HG03342 (cell line): ENCODE results near the gene HLA-DMB.

ENCODE experiments used
- ATAC-seq: cut with Tn5 transposase; IDR thresholded peaks from one replicate; pipeline ENCODE4 v1.9.1; 2021; ENCODE audit warnings: mild to moderate bottlenecking, moderate library complexity; ENCODE audit not compliant: unreplicated experiment

HLA-DMB gene

GRCh38 chr6:32931211-32931610 is 9.6 kb downstream of the HLA-DMB start:
- ATAC-seq = no peak

- no peak for ATAC-seq
These were observed 18.7 kb downstream of the HLA-DMB start for GRCh38 chr6:32922083-32922482.

- ATAC-seq = no peak
These were observed 20.1 kb downstream of the HLA-DMB start for GRCh38 chr6:32920715-32921114.

- no peak for ATAC-seq
These were observed 27.9 kb downstream of the HLA-DMB start for GRCh38 chr6:32912951-32913350.

GRCh38 chr6:32908897-32909296 is 31.9 kb downstream of the HLA-DMB start:
- no peak for ATAC-seq

- no peak for ATAC-seq
These were observed 34.3 kb downstream of the HLA-DMB start for GRCh38 chr6:32906539-32906938.

- no peak for ATAC-seq
These were observed 35.8 kb downstream of the HLA-DMB start for GRCh38 chr6:32905078-32905477.

- ATAC-seq = no peak
These were observed 36.9 kb downstream of the HLA-DMB start for GRCh38 chr6:32903952-32904351.

- no peak for ATAC-seq
These were observed 45.9 kb downstream of the HLA-DMB start for GRCh38 chr6:32895006-32895345.

- ATAC-seq = peak; percentile 93
These were observed 46.5 kb downstream of the HLA-DMB start for GRCh38 chr6:32894085-32895005.

GRCh38 chr6:32890831-32891230 is 50.0 kb downstream of the HLA-DMB start:
- ATAC-seq = no peak

GRCh38 chr6:32889533-32889932 is 51.3 kb downstream of the HLA-DMB start:
- no peak for ATAC-seq

GRCh38 chr6:32888576-32888975 is 52.3 kb downstream of the HLA-DMB start:
- ATAC-seq = no peak

- ATAC-seq = no peak
These were observed 53.2 kb downstream of the HLA-DMB start for GRCh38 chr6:32887616-32888015.

GRCh38 chr6:32886681-32887383 is 54.0 kb downstream of the HLA-DMB start:
- no peak for ATAC-seq

GRCh38 chr6:32885698-32886286 is 55.0 kb downstream of the HLA-DMB start:
- ATAC-seq = no peak
